ENCODE data around the gene NAA15.
"Not testable (repeated sequence)": the region's sequence is repeated elsewhere in the genome, so short reads cannot be mapped to it uniquely, and the experiment has no call there.

NAA15 gene

DNA sequence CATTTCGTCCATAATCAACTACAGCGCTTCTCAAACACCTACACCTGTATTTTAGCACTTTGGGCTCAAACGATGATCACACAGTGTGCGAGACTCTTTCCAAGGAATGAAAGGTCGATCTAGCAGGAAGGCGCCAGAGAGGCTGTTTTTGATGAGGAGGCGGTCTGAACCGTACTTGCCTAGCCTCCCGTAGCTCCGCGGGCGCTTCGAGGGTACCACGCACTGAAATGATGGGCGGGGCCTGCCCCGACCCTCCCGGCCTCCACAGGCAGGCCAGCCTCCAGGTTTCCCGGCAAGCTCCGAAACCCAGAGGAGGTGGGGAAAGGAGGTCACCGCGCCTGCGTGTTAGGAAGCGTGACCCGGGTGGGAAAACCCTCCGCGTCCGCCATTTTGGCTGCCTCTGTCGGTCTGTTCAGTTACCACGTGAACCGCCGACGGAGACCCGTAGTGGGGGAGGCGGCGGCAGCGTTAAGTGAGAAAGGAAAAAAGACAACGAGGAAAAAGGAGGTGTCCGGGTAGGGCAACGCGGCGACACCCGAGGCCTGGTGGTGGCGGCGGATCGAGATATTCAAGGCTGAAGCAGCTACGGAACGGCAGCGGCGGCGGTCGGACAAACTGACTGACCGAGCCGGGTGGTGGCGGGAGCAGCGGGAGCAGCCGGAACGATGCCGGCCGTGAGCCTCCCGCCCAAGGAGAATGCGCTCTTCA is at the start of gene NAA15:
TSS of gene NAA15 (plus strand) at position 393 of the 708 bp plus-strand sequence. CDS start at position 666, 273 bp downstream.
- DNase-seq = peak; percentile 76

GRCh38 chr4:139253046-139253445 is 48.3 kb upstream of the NAA15 start:
- DNase-seq = no peak

- DNase-seq = no peak
These were observed 47.6 kb upstream of the NAA15 start for GRCh38 chr4:139253713-139254112.

- DNase-seq = not testable (repeated sequence)
These were observed 45.7 kb upstream of the NAA15 start for GRCh38 chr4:139255581-139255980.

DNA sequence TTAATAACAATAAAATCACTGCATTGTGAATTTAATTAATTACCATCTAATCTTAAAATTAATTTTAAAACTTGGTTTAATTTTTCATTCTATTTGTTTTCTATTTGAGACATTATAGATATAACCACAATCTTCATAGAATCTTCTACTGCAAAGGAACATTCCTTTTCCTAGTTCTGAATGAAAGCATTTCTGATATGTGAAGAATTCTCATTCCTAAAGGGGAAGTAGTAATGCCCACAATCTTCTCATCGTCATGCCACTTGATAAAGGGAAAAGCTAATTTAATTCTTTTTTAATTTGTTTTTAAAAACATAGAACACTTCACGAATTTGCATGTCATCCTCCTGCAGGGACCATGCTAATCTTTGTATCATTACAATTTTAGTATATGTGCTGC is 45.0 kb upstream of the NAA15 start:
- DNase-seq = no peak

DNA sequence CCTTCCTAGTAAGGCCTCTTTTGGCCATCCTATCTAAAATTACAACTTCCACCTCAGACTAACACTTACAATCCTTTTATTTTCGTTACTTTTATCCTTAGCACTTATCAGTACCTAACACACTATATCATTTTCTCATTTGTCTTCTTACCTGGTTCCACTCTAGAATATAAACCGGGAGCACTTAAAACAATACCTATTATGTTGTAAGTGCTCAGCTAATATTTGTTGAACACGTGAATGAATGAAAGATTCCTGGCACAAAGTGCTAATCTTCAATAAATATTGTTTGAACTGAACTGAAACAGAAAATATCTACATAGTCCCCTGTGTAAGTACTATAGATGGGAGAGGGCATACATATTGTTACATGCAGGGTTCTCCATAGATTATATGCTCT is 35.7 kb upstream of the NAA15 start:
- peak; percentile 8 for DNase-seq

DNA sequence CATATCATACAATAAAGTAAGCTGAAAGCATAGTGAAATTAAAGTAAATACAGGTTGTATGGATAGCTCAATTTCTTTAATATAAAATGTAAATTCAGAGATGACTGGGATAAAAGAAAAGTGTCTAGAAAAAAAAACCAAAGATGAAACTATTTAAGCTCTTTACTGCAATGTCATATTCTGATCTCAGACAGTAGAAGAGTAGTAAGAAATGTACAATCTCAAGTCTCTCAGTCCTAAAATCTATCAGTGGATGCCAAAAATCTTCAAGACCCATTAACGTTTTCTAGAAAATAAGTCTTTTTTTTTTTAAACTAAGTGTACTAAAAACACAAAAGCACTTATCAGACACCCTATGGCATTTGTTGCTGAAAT is 35.1 kb upstream of the NAA15 start:
- DNase-seq = no peak

DNA sequence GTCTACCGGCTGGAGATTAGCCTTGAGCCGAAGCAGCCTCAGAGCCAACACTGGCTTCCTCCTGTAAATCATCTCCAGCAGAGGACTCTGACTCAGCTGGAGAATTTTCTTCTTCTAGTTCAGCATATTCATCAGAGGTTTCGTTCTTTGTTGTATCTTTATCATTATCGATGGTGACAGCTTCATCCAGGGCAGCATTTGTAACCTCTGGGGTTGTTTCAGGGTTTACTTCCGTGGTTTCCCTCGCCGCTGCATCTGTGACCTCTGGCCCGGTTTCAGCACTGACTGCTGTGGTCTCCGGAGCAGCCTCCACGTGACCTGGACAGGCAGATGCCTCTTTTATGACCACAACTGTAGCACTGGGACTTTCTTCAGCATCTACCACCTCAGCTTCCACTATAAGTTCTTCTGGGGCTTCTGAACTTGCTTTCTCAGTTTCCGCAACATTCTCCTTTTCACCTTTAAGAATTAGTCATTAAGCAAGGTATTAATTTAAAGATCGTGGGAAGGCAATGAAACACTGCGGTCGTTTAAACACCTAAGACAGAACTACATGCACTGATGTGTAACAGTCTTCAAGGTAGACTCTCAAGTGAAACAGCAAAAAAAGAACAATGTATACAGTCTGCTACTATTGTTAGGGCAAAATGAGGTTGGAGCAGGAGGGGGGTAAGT is 34.6 kb upstream of the NAA15 start:
- no peak for DNase-seq

- no peak for DNase-seq
These were observed 34.0 kb upstream of the NAA15 start for GRCh38 chr4:139267301-139267700.

GRCh38 chr4:139273835-139274234 is 27.5 kb upstream of the NAA15 start:
- DNase-seq = no peak

DNA sequence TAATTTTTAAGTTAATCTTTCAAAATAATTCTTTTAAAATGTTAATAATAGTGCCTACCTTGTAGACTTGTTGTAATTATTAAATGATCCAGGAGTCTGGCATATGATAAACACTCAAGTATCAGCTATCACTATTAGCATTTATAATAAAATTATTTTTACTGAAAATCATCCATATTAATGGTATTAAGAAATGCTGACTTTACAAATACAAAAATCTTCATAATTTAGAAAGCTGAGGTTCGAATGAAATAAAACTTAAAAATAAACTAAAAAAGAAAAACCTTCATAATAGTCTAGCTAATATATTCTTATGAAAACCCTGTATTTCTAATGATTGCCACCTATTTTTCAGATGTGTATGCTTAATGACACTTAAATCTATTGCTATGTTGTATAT is 26.5 kb upstream of the NAA15 start:
- DNase-seq = no peak

GRCh38 chr4:139275281-139275735 is 26.0 kb upstream of the NAA15 start:
- no peak for DNase-seq

DNA sequence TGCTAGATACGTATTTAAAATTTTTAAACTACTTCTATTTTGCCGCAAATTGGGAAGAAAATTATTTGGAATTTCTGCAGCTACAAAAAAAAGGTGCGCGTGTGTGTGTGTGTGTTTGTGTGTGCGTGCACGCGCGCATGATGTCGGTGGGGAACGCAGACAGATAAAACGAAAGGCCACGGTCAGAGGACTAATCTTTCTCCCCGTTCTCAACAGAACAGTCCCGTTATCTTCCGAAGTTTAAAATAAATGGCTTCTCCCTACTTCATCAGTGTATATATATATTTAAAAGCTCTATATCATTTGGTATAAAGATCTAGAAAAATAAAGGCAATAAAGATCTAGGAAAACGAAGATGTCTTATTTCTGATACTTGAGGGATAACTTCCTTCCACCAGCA is 22.8 kb upstream of the NAA15 start:
- no peak for DNase-seq

DNA sequence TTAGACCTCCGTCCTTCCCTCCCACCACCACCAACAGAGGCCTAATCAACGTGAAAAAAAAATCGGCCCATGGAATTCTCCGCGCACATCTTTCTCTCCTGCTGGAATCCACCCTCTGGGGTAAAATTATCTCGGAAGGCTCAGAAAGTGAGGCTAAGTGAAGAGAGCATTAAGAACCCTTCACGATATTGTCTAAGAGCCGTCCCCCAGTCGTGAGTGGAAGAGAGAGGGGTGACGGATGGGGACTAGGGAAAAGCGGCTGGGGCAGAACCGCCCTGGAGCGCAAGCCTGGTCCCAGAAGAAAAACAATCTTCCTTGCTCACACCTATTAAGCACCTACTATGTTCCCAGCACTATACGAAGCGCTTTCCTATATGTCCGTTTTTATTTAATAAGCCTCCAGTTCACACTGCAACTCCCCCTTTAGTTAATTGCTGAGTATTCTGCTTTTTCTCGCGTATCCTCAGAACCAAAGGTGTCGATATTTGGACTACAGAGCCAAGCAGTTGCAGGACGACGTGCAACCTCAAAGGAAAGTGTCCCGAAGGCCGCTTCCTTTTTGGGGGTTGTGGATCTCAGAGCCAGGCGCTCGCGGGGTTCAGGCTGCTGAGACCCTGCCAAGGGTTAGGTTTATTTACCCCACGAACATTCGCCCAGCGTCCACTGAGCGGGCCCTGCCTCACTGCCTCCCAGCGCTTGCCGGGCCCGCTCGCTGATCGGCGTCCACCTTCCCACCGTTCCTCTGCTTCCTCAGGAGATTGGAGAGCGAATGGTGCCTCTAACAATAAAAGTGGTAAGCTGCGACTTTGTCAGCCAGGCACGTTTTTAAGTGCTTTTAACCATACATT is 22.2 kb upstream of the NAA15 start:
- DNase-seq = no peak

DNA sequence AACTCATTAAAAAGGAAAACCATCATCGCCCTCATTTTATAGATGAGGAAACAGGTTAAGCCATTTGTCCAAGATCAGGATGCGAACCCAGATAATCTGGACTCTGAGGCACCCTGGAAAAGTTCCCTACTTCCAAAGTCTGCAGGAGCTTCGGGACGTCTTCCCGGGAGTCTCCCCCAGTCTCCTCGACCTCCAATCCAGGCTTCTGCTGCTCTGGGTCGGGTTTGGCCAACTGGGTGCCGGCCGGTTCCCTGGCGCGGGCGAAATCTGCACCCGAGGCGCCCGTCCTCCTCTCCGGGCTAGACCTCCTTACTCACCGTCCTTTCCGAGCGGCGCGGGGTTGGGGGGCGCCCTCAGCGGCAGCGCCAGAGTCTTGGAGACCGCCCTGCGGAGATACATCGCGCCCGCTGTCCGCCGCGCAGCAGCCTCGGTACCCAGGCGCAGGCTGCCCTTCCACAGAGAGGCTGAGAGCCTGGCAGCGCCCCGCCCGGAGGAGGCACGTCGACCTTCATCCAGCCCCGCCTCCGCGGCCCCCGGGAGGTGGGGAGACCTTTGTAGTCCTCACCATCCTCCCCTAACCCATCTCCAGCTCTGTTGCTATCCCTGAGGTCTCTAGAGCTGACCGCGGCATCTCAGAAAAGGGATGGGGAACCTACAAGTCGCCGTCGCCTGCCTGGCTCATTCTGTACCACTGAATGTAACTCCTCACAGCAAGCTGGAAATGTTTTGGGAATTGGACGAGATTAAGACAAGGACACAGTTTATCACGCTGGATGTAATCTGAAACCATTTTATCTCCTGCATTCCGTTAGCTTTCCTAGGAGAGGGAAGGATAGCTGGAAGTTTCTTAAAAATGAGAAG is 21.3 kb upstream of the NAA15 start, which contains the start of gene MGARP:
TSS of gene MGARP (minus strand) at position 466 of the 861 bp plus-strand sequence. CDS start at position 399, 67 bp downstream.
- DNase-seq = no peak

GRCh38 chr4:139282065-139282720 is 19.1 kb upstream of the NAA15 start:
- DNase-seq = no peak

DNA sequence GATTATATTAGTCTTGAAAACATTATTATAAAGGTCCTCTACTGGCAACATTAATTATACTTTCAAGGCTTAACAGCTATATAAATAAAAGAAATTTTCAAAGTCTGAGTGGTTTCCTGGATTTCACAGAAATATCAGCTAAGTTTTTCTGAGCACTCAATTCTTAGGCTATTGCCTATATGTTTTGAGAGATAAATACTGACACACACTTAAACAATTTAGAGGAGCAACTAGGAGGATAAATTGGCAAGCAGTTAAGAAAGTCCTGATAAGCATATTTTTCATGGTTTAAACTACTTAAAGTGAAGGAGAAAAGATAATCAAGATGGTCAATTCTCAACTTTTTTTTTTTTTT is 18.6 kb upstream of the NAA15 start:
- no peak for DNase-seq

DNA sequence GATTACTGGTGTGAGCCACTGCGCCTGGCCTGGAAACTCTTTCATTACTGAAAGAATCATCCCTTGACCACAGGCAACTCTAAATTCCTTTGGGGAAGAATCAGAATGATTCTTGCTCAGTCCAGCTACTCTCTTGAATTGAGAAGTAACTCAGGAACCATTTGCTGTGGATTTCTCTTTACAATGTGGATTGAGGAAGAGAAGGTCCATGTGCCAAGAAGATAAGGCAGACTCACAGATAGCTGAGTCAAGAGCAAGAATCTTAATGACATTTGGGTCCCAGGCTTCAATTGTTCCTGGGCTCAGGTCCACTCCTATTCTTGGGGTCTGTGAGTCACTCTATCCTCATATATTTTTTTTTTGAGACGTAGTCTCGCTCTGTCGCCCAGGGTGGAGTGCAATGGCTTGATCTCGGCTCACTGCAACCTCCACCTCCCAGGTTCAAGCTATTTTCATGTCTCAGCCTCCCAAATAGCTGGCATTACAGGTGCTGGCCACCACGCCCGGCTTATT is 15.1 kb upstream of the NAA15 start:
- DNase-seq = no peak

GRCh38 chr4:139295206-139295941 is 5.9 kb upstream of the NAA15 start:
- peak; percentile 16 for DNase-seq

- DNase-seq = no peak
These were observed 5.4 kb upstream of the NAA15 start for GRCh38 chr4:139295942-139296299.

DNA sequence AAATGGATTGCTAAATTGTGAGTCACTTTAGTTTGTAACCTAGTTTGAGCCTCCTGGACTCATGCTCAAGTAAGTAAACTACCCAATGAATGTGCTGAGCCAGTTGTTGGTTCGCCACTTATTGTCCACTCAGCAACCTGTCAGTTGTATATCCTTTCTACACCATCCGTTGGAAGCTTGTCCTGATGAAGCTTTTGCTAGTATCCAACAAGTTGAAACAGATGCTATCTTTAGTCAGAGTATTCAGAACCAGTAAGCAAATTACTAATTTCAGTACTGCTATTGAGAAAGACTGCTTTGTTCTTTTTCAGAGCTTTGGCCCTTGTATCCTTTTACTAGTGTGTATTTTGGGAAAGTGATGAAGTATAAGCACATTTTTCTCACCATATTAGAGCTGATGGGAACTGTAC is 4.3 kb upstream of the NAA15 start:
- DNase-seq = no peak

Data from NCI-H1417 treated with DMSO at 0.1 percent for 48 hours (cell line).